ENCODE measurements around the gene SLC24A3.

The SLC24A3 gene

DNA sequence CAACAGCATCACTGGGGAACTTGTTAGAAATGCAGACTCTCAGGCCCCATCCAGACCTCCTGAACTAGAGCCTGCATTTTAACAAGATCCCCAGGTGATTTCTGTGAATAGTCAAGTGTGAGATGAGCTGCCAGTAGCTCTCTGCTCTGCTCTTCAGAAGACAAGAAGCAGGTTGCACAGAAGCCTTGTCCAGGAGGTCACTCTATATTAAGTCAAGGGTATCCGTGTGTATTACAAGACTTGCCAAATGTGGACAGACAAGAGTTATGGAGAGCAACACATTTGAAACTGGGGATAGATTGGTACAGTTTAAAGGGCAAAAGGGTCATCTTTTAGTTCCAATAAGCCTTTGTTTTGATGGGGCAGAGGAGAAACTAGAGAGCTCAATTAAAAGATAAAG is 522.4 kb downstream of the SLC24A3 start:
- TF ChIP-seq ESRRG (CRISPR knock-in tag; IDR thresholded peaks at IDR 0.05) (no peak), GLIS3 (CRISPR knock-in tag; IDR thresholded peaks at IDR 0.05) (no peak), ZNF8 (CRISPR knock-in tag; IDR thresholded peaks at IDR 0.05) (no peak), ZNF565 (CRISPR knock-in tag; conservative IDR thresholded peaks at IDR 0.05; ENCODE audit: low read depth) (no peak)
- TF ChIP-seq, protein P1, sequence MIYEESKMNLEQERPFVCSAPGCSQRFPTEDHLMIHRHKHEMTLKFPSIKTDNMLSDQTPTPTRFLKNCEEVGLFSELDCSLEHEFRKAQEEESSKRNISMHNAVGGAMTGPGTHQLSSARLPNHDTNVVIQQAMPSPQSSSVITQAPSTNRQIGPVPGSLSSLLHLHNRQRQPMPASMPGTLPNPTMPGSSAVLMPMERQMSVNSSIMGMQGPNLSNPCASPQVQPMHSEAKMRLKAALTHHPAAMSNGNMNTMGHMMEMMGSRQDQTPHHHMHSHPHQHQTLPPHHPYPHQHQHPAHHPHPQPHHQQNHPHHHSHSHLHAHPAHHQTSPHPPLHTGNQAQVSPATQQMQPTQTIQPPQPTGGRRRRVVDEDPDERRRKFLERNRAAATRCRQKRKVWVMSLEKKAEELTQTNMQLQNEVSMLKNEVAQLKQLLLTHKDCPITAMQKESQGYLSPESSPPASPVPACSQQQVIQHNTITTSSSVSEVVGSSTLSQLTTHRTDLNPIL (CRISPR knock-in tag; IDR thresholded peaks at IDR 0.05; ENCODE audit: low read depth) = no peak
- no peak; the same call in 2 of the 3 replicates for ATAC-seq

DNA sequence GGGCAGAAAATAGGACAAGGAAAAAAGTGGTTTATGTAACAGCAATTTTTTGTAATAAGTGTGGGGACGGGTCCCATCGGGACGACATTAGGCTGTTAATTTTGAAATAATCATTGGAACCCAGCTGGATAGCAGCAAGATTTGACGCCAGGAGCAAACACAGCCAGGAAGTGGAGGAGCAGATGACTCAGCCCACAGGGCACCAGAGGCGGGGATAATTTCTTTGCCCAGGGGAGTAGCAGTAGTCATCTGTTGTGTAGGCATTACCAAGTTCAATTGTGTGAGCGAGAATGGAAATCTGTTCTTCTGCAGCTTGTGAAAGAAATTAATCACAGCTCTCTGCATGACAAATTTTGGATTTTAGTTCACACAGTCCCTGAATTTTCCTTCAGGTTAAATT is 523.0 kb downstream of the SLC24A3 start:
- no peak for TF ChIP-seq ZNF565 (CRISPR knock-in tag; conservative IDR thresholded peaks at IDR 0.05; ENCODE audit: low read depth)
- ATAC-seq = peak; percentile 100

DNA sequence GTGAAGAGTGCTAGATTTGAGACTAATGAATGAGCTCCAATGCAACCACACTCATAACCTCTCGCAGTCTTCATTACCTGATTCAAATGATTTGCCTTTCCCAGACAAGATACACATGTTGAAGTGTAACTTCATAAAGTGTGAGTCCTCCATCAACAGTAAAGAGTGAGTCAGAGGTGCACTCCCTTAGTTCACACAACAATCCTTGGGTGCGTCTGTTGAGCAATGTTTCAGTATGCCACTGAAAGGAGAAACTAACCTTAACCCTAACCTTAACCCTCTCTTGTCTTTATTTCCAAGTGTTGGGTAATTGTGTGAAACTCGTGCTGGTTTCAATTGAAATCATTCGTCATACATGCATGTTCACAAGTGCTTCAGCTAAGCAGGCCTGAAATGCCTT is 524.6 kb downstream of the SLC24A3 start:
- no peak for ATAC-seq
- TF ChIP-seq ZNF565 (CRISPR knock-in tag; conservative IDR thresholded peaks at IDR 0.05; ENCODE audit: low read depth) (no peak), BACH2 (CRISPR knock-in tag; IDR thresholded peaks at IDR 0.05; ENCODE audit: borderline replicate concordance) (no peak)

DNA sequence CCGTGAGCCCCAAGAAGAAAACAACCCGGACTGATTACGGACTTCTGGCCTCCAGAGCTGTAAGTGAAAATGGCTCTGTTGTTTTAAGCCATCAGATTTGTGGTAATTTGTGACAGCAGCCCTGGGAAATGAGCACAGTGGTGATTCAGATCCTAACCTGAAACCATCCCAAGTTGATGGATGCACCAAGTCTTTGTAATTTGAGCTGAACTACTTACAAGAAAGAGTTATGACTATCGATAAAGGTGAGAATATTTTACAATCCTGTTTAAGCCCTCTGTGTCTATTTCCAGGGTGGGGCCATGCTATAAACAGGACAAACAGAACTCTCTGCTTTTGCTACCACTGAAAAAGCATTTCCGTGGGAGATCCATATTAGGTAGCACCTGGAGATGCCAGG is 526.5 kb downstream of the SLC24A3 start:
- no peak for ATAC-seq
- TF ChIP-seq OSR1 (CRISPR knock-in tag; IDR thresholded peaks at IDR 0.05) (no peak), PPARA (CRISPR knock-in tag; IDR thresholded peaks at IDR 0.05; ENCODE audit: borderline replicate concordance) (no peak), ZNF565 (CRISPR knock-in tag; conservative IDR thresholded peaks at IDR 0.05; ENCODE audit: low read depth) (no peak), ZNF8 (CRISPR knock-in tag; IDR thresholded peaks at IDR 0.05) (no peak), ARNTL (CRISPR knock-in tag; IDR thresholded peaks at IDR 0.05; ENCODE audit: borderline replicate concordance, low read depth) (no peak)
- TF ChIP-seq, protein P2, sequence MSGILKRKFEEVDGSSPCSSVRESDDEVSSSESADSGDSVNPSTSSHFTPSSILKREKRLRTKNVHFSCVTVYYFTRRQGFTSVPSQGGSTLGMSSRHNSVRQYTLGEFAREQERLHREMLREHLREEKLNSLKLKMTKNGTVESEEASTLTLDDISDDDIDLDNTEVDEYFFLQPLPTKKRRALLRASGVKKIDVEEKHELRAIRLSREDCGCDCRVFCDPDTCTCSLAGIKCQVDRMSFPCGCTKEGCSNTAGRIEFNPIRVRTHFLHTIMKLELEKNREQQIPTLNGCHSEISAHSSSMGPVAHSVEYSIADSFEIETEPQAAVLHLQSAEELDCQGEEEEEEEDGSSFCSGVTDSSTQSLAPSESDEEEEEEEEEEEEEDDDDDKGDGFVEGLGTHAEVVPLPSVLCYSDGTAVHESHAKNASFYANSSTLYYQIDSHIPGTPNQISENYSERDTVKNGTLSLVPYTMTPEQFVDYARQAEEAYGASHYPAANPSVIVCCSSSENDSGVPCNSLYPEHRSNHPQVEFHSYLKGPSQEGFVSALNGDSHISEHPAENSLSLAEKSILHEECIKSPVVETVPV (CRISPR knock-in tag; IDR thresholded peaks at IDR 0.05) = no peak

DNA sequence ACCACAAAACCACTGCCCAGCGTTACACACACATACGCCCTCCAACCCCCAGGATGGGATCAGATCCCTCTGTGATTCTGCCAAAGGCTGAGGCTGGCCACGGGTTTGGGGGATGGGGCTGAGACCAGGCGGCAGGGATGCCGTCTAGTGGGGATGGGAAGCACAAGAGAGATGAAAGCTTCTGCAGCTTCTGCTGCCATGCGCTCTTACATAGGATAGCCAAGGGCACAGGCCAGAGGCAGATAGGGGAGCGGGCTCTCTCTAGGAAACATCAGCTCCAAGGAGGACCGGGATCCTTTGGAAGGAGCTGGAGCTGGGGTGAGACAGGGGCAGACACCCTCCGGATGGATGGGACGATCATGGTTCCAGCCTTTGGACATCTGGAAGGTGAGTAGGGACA is 526.9 kb downstream of the SLC24A3 start:
- no peak for TF ChIP-seq GLIS3 (CRISPR knock-in tag; IDR thresholded peaks at IDR 0.05)
- no peak for TF ChIP-seq ISL1 (CRISPR knock-in tag; IDR thresholded peaks at IDR 0.05)
- TF ChIP-seq, protein P1 (CRISPR knock-in tag; IDR thresholded peaks at IDR 0.05; ENCODE audit: low read depth) = no peak
- TF ChIP-seq SNAI2 (CRISPR knock-in tag; IDR thresholded peaks at IDR 0.05) = no peak
- no peak for TF ChIP-seq ESRRG (CRISPR knock-in tag; IDR thresholded peaks at IDR 0.05)
- TF ChIP-seq ZC3H10 (CRISPR knock-in tag; IDR thresholded peaks at IDR 0.05) = no peak
- no peak for TF ChIP-seq CSDC2 (CRISPR knock-in tag; IDR thresholded peaks at IDR 0.05)
- TF ChIP-seq BACH2 (CRISPR knock-in tag; IDR thresholded peaks at IDR 0.05; ENCODE audit: borderline replicate concordance) = no peak
- TF ChIP-seq, protein P3, sequence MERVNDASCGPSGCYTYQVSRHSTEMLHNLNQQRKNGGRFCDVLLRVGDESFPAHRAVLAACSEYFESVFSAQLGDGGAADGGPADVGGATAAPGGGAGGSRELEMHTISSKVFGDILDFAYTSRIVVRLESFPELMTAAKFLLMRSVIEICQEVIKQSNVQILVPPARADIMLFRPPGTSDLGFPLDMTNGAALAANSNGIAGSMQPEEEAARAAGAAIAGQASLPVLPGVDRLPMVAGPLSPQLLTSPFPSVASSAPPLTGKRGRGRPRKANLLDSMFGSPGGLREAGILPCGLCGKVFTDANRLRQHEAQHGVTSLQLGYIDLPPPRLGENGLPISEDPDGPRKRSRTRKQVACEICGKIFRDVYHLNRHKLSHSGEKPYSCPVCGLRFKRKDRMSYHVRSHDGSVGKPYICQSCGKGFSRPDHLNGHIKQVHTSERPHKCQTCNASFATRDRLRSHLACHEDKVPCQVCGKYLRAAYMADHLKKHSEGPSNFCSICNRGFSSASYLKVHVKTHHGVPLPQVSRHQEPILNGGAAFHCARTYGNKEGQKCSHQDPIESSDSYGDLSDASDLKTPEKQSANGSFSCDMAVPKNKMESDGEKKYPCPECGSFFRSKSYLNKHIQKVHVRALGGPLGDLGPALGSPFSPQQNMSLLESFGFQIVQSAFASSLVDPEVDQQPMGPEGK (CRISPR knock-in tag; IDR thresholded peaks at IDR 0.05; ENCODE audit: borderline replicate concordance) = no peak
- no peak for TF ChIP-seq TCF4 (CRISPR knock-in tag; IDR thresholded peaks at IDR 0.05; ENCODE audit: borderline replicate concordance)
- no peak for ATAC-seq

DNA sequence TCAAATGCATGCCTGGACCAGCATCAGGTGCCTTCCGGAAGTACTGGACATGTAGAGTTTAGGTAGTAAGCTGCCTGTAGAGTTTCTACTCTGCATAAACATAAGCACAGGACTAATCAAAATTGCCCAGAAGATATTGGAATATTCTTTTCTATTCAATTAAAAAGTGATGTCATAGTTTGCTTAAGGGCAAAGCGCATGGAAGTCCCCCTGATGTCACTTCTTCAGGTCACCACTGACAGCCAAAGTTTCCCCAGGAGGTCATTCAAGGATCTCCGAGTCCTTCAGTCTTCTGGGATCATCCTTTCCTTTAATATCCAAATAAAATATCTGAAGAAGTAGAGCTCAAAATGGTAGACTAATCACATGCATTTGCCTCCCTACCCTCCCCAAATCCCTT is 528.1 kb downstream of the SLC24A3 start:
- ATAC-seq = no peak
- TF ChIP-seq, protein P3 (CRISPR knock-in tag; IDR thresholded peaks at IDR 0.05; ENCODE audit: borderline replicate concordance) = no peak
- TF ChIP-seq OSR1 (CRISPR knock-in tag; IDR thresholded peaks at IDR 0.05) = no peak
- no peak for TF ChIP-seq ZFP3 (CRISPR knock-in tag; IDR thresholded peaks at IDR 0.05)
- TF ChIP-seq GLIS3 (CRISPR knock-in tag; IDR thresholded peaks at IDR 0.05) = no peak
- no peak for TF ChIP-seq TCF4 (CRISPR knock-in tag; IDR thresholded peaks at IDR 0.05; ENCODE audit: borderline replicate concordance)
- TF ChIP-seq, protein P4, sequence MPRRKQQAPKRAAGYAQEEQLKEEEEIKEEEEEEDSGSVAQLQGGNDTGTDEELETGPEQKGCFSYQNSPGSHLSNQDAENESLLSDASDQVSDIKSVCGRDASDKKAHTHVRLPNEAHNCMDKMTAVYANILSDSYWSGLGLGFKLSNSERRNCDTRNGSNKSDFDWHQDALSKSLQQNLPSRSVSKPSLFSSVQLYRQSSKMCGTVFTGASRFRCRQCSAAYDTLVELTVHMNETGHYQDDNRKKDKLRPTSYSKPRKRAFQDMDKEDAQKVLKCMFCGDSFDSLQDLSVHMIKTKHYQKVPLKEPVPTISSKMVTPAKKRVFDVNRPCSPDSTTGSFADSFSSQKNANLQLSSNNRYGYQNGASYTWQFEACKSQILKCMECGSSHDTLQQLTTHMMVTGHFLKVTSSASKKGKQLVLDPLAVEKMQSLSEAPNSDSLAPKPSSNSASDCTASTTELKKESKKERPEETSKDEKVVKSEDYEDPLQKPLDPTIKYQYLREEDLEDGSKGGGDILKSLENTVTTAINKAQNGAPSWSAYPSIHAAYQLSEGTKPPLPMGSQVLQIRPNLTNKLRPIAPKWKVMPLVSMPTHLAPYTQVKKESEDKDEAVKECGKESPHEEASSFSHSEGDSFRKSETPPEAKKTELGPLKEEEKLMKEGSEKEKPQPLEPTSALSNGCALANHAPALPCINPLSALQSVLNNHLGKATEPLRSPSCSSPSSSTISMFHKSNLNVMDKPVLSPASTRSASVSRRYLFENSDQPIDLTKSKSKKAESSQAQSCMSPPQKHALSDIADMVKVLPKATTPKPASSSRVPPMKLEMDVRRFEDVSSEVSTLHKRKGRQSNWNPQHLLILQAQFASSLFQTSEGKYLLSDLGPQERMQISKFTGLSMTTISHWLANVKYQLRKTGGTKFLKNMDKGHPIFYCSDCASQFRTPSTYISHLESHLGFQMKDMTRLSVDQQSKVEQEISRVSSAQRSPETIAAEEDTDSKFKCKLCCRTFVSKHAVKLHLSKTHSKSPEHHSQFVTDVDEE (CRISPR knock-in tag; IDR thresholded peaks at IDR 0.05) = no peak
- TF ChIP-seq BACH2 (CRISPR knock-in tag; IDR thresholded peaks at IDR 0.05; ENCODE audit: borderline replicate concordance) = no peak
- TF ChIP-seq, protein P2 (CRISPR knock-in tag; IDR thresholded peaks at IDR 0.05) = no peak
- no peak for TF ChIP-seq CSDC2 (CRISPR knock-in tag; IDR thresholded peaks at IDR 0.05)
